Fibroblast of lung (primary cell): ENCODE data around the gene ZC3H14.

Experiments
- CTCF ChIP-seq, 2 donors: IDR thresholded peaks in 1 of 2; conservative IDR thresholded peaks in 1 of 2; 1 replicate in 1 of 2; 2 replicates in 1 of 2; pipeline ENCODE4 v1.5.1; 2011 to 2012; ENCODE audit warnings: low read length in 2 of 2, control low read depth in 1 of 2, inconsistent platforms in 1 of 2, low read depth in 1 of 2, mild to moderate bottlenecking in 1 of 2
- EZH2 ChIP-seq: IDR thresholded peaks from 2 replicates; pipeline ENCODE4 v1.5.1; 2012; ENCODE audit warnings: low read length, control low read depth, mild to moderate bottlenecking; ENCODE audit errors: missing control alignments

GRCh38 chr14:88614218-88614907, 51.5 kb downstream of the ZC3H14 start:
- TF ChIP-seq CTCF (conservative IDR thresholded peaks at IDR 0.05 in 1 of 2, IDR thresholded peaks at IDR 0.05 in 1 of 2; ENCODE audit: low read depth in 1 of 2, low read length in 2 of 2) (no peak), EZH2 (no peak)
